ENCODE results near the gene GIMAP8. TPM values are rescaled to one million over a fixed set of nuclear protein-coding genes. Genes with fewer than 3 reads are reported as not detected.

GIMAP8 gene
- total and polyA plus RNA-seq, 12 donors, result 13.4 to 39.4 (median 17.9) TPM

DNA sequence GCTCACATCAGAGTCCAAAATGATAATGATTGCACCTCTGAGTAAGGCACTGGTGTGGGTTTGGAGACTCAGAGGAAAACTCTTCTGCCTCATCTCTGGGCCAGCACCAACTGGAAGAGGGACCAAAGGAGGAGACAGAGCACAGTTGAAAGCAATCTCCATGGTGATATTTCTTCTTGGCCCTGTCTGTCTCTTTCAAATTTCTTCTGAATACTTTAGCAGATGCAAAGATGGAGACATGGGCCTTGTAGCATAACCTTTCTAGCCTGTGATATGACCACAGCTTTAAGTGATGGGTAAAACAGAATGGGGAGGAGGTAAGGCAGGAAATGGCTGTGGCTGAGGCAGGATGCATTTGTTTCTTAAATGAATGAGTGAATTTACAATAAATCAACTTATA lies 52.1 kb downstream of the GIMAP8 start:
- no peaks in the 10 kb centered on the region for H3K36me3 ChIP-seq

DNA sequence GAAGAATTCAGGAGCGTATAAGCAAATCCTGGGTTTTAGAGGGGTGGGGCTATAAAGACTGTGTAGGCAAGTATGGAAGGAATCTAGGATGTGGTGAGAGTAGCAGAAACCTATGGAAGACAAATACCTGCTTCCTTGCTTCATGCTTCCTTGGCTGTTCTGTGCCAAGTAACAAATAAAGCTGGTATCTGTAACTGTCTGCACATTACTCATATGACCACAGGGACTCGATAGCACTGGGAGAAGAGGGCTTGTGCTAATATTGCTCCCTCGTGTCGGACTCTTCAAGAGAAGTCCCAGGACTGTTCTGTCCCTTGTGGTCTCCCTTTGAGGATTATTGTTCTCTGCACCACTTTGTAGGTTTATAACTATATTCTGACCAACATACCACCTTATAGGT lies 52.7 kb downstream of the GIMAP8 start:
- H3K4me3 ChIP-seq, result no peak overlapping the region
- intact Hi-C loops (cut with DNase I), result no loop called here
- peak overlapping the region in 1 of 10 donors; percentile 69 for H3K27ac ChIP-seq
- no peaks in the 10 kb centered on the region for H3K36me3 ChIP-seq
- ATAC-seq, result no peak
- TF ChIP-seq, protein P1, sequence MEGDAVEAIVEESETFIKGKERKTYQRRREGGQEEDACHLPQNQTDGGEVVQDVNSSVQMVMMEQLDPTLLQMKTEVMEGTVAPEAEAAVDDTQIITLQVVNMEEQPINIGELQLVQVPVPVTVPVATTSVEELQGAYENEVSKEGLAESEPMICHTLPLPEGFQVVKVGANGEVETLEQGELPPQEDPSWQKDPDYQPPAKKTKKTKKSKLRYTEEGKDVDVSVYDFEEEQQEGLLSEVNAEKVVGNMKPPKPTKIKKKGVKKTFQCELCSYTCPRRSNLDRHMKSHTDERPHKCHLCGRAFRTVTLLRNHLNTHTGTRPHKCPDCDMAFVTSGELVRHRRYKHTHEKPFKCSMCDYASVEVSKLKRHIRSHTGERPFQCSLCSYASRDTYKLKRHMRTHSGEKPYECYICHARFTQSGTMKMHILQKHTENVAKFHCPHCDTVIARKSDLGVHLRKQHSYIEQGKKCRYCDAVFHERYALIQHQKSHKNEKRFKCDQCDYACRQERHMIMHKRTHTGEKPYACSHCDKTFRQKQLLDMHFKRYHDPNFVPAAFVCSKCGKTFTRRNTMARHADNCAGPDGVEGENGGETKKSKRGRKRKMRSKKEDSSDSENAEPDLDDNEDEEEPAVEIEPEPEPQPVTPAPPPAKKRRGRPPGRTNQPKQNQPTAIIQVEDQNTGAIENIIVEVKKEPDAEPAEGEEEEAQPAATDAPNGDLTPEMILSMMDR (IDR thresholded peaks at IDR 0.05), result no peak
- DNase-seq, result no peak
- H3K4me1 ChIP-seq, result peaks cover 0 to 35% (median 20%) of the 10 kb centered on the region in 9 donors
- 61 to 67% methylated on average over 4 of the region's 4 CpGs for WGBS, 2 donors
- no peaks in the 10 kb centered on the region for H3K27me3 ChIP-seq
- peaks cover 0 to 22% (median 0%) of the 10 kb centered on the region in 11 donors for H3K9me3 ChIP-seq

More for the DNA sequence above, 52.1 kb downstream of the GIMAP8 start:
- Histone ChIP-seq H3K4me1 (peaks cover 0 to 35% (median 20%) of the 10 kb centered on the region in 9 donors), H3K4me3 (no peak overlapping the region), H3K9me3 (peaks cover 0 to 27% (median 0%) of the 10 kb centered on the region in 11 donors), H3K27me3 (no peaks in the 10 kb centered on the region), H3K27ac (peak overlapping the region in 1 of 10 donors; percentile 69)
- TF ChIP-seq, protein P1 (IDR thresholded peaks at IDR 0.05), result no peak
- DNase-seq (no peak), ATAC-seq (no peak)
- intact Hi-C loops (cut with DNase I), result no loop called here

DNA sequence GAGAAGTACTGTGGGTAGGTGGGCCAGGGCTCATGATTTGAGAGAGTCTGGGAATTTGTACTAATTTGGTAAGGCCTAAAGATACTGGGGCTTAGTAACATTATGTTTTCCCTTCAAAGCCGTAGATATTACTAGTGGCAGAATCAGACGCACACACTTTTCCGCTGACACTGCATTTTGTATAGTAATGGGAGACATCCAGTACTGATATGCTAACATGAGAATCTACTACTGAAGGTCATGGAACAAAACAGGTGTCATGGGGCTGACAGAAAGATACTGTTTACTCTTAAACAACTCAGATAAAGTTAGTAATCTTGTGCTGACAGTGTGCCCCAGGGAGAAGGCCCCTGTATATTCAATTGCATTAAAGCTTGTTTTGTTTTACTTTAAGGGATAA lies 53.2 kb downstream of the GIMAP8 start:
- intact Hi-C loops (cut with DNase I), result no loop called here
- WGBS, 2 donors, result 72 to 75% methylated on average over 3 of the region's 3 CpGs
- H3K27ac ChIP-seq, result peak overlapping the region in 1 of 10 donors; percentile 69

GRCh38 chr7:150507947-150508602 lies 57.6 kb downstream of the GIMAP8 start:
- ATAC-seq (no peak), DNase-seq (no peak)
- H3K4me1 ChIP-seq, result peaks cover 0 to 38% (median 16%) of the 10 kb centered on the region in 9 donors
- intact Hi-C loops (cut with DNase I), result no loop called here
- H3K27ac ChIP-seq, result peak overlapping the region in 1 of 10 donors; percentile 23
- H3K4me3 ChIP-seq, result no peak overlapping the region
- WGBS, 2 donors, result 89 to 91% methylated on average over 4 of the region's 4 CpGs
- TF ChIP-seq, protein P1 (IDR thresholded peaks at IDR 0.05), result no peak
- H3K27me3 ChIP-seq, result no peaks in the 10 kb centered on the region
- H3K9me3 ChIP-seq, result peaks cover 0 to 4% (median 0%) of the 10 kb centered on the region in 11 donors
- no peaks in the 10 kb centered on the region for H3K36me3 ChIP-seq

More for the DNA sequence above, 53.2 kb downstream of the GIMAP8 start:
- no peaks in the 10 kb centered on the region for H3K27me3 ChIP-seq
- ATAC-seq (no peak), DNase-seq (no peak)
- peaks cover 0 to 35% (median 20%) of the 10 kb centered on the region in 9 donors for H3K4me1 ChIP-seq
- no peaks in the 10 kb centered on the region for H3K36me3 ChIP-seq
- H3K9me3 ChIP-seq, result peaks cover 0 to 18% (median 0%) of the 10 kb centered on the region in 11 donors
- H3K4me3 ChIP-seq, result no peak overlapping the region
- TF ChIP-seq, protein P1 (IDR thresholded peaks at IDR 0.05), result no peak
